HEK293T (cell line): Measurements from ENCODE around the gene FCSK.

ENCODE experiments used
- ARNT ChIP-seq: fragments of 450-650 bp; IDR thresholded peaks from 2 replicates; pipeline ENCODE4 v1.6.1; 2017; ENCODE audit warnings: mild to moderate bottlenecking
- BHLHE40 ChIP-seq: fragments of 450-650 bp; IDR thresholded peaks from 2 replicates; pipeline ENCODE4 v1.6.1; 2016; ENCODE audit warnings: mild to moderate bottlenecking, moderate library complexity, borderline replicate concordance
- ELF4 ChIP-seq: fragments of 450-650 bp; IDR thresholded peaks from 2 replicates; pipeline ENCODE4 v1.6.1; 2017; ENCODE audit warnings: antibody characterized with exemption
- FOXA1 ChIP-seq: fragments of 450-650 bp; IDR thresholded peaks from 2 replicates; pipeline ENCODE4 v1.6.1; 2016; ENCODE audit warnings: mild to moderate bottlenecking
- FOXM1 ChIP-seq: fragments of 450-650 bp; IDR thresholded peaks from 2 replicates; pipeline ENCODE4 v1.6.1; 2017; ENCODE audit warnings: mild to moderate bottlenecking, borderline replicate concordance
- PKNOX1 ChIP-seq: fragments of 450-650 bp; IDR thresholded peaks from 2 replicates; pipeline ENCODE4 v1.6.1; 2016
- SP1 ChIP-seq: fragments of 450-650 bp; IDR thresholded peaks from 2 replicates; pipeline ENCODE4 v1.6.1; 2017
- SUZ12 ChIP-seq: fragments of 450-650 bp; IDR thresholded peaks from 2 replicates; pipeline ENCODE4 v1.6.1; 2016; ENCODE audit warnings: mild to moderate bottlenecking
- TARDBP ChIP-seq: fragments of 450-650 bp; IDR thresholded peaks from 2 replicates; pipeline ENCODE4 v1.6.1; 2016

GRCh38 chr16:70467608-70468007 lies 13.2 kb downstream of the FCSK start:
- TF ChIP-seq TARDBP: no peak
- TF ChIP-seq PKNOX1: no peak
- no peak for TF ChIP-seq FOXA1
- no peak for TF ChIP-seq FOXM1
- no peak for TF ChIP-seq SUZ12
- TF ChIP-seq ARNT: no peak
- TF ChIP-seq SP1: no peak
- no peak for TF ChIP-seq ELF4
- no peak for TF ChIP-seq BHLHE40
